ENCODE data around the gene TPBGL. TPM values are rescaled to one million over a fixed set of nuclear protein-coding genes. Genes with fewer than 3 reads are reported as not detected.

Gene TPBGL
- total RNA-seq, 1 donor from 2014 or later = not detected

- intact Hi-C loops (cut with DNase I) = no loop called here
- peaks cover 5% of the 10 kb centered on the region for H3K27me3 ChIP-seq
- H3K4me1 ChIP-seq = peaks cover 2 to 4% of the 10 kb centered on the region in 2 donors
- H3K9me3 ChIP-seq = no peaks in the 10 kb centered on the region
- H3K4me3 ChIP-seq = no peak overlapping the region
- no peak overlapping the region for H3K27ac ChIP-seq
- peak in 1 of 2 donors; percentile 50 for DNase-seq (ENCODE audit: low spot score in 2 of 2)
- H3K36me3 ChIP-seq = no peaks in the 10 kb centered on the region
- TF ChIP-seq, protein P1, sequence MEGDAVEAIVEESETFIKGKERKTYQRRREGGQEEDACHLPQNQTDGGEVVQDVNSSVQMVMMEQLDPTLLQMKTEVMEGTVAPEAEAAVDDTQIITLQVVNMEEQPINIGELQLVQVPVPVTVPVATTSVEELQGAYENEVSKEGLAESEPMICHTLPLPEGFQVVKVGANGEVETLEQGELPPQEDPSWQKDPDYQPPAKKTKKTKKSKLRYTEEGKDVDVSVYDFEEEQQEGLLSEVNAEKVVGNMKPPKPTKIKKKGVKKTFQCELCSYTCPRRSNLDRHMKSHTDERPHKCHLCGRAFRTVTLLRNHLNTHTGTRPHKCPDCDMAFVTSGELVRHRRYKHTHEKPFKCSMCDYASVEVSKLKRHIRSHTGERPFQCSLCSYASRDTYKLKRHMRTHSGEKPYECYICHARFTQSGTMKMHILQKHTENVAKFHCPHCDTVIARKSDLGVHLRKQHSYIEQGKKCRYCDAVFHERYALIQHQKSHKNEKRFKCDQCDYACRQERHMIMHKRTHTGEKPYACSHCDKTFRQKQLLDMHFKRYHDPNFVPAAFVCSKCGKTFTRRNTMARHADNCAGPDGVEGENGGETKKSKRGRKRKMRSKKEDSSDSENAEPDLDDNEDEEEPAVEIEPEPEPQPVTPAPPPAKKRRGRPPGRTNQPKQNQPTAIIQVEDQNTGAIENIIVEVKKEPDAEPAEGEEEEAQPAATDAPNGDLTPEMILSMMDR (IDR thresholded peaks at IDR 0.05) = no peak
These were observed 3.7 kb downstream of the TPBGL start for GRCh38 chr11:75244052-75244814.

- Histone ChIP-seq H3K4me1 (peaks cover 2 to 4% of the 10 kb centered on the region in 2 donors), H3K27me3 (peaks cover 5% of the 10 kb centered on the region), H3K27ac (no peak overlapping the region), H3K4me3 (no peak overlapping the region), H3K36me3 (no peaks in the 10 kb centered on the region), H3K9me3 (no peaks in the 10 kb centered on the region)
- TF ChIP-seq, protein P1 (IDR thresholded peaks at IDR 0.05) = no peak
- intact Hi-C loops (cut with DNase I) = no loop called here
- peak in 1 of 2 donors; percentile 35 for DNase-seq (ENCODE audit: low spot score in 2 of 2)
These were observed 4.9 kb downstream of the TPBGL start for GRCh38 chr11:75245356-75246005.

DNA sequence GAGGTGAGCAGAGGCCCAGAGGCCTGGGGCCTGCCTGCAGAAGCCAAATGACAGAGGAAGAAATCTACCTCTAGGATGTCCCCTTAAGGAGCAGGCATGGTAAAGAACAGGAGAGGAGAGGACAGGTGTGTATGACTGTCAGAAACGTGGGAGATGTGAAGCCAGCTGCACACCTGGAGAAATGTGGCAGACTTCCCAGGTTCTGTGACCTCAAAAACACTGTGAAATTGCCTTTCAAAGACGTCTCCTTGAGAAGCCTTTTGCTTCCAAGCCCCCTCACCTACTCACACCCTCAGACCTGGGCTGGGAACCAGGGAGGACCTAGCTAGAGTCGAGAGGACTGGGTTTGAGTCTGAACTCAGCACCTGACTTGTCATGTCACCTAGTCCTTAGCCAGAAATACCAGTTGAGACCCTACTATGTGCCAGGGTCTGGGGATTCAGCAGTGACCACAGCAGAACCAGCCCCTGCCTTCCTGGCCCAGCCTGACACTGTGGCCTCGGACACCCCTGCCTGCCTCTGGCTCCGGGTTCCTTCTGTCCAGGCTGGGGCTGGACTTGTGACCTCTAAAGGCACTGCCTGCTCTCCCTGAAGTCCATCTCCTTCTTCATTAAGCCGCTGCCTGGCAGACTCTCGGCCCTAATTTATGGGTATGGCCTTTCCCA is 5.6 kb downstream of the TPBGL start:
- Histone ChIP-seq H3K4me3 (no peak overlapping the region), H3K27me3 (peaks cover 5% of the 10 kb centered on the region), H3K36me3 (no peaks in the 10 kb centered on the region), H3K27ac (no peak overlapping the region), H3K4me1 (no peaks in the 10 kb centered on the region), H3K9me3 (no peaks in the 10 kb centered on the region)
- no peak for DNase-seq (ENCODE audit: low spot score in 2 of 2)
- TF ChIP-seq, protein P1 (IDR thresholded peaks at IDR 0.05) = no peak
- intact Hi-C loops (cut with DNase I) = no loop called here

DNA sequence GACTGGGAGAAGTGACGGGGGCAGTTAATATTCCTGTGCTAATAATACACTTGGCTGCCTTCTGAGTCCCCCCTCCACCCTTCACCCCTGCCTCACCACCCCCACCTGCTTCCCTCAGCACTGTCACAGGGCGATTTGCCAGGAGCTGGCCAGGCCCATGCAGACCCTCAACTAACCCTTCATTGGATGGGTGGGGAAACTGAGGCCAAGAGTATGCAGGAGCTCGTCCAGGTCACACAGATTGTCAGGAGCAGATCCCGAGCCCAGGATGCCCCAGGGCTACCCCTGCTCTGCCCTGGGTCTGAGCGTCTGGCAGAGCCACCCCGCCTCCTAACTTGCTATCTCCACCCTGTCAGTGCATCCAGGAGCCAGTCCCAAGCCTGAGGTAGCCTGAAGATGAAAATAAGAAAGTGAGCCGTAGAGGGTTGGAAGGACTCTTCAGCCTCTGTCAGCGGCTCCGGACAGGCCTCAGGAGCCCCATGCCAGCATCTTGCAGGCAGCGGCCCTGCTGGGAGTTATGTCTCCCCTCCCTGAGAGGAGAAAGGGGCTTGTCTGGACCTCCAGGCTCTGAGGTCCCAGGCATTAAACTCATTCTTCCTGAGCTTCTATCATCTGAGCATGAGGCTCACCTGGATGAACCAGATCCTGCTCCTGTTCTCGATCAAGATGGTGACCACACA is 6.2 kb downstream of the TPBGL start:
- Histone ChIP-seq H3K4me3 (no peak overlapping the region), H3K27ac (no peak overlapping the region), H3K27me3 (peaks cover 5% of the 10 kb centered on the region), H3K4me1 (no peaks in the 10 kb centered on the region), H3K36me3 (no peaks in the 10 kb centered on the region), H3K9me3 (no peaks in the 10 kb centered on the region)
- no peak for DNase-seq (ENCODE audit: low spot score in 2 of 2)
- intact Hi-C loops (cut with DNase I) = no loop called here
- TF ChIP-seq, protein P1 (IDR thresholded peaks at IDR 0.05) = no peak

GRCh38 chr11:75248924-75249256 is 8.3 kb downstream of the TPBGL start:
- no peak overlapping the region for H3K4me3 ChIP-seq
- intact Hi-C loops (cut with DNase I) = loop anchor here (1.0 kb wide), 4 partner anchors 105 to 320 kb away; no protein-coding TSS in a partner anchor
- H3K9me3 ChIP-seq = peaks cover 0 to 6% of the 10 kb centered on the region in 2 donors
- H3K27ac ChIP-seq = no peak overlapping the region
- DNase-seq (ENCODE audit: low spot score in 2 of 2) = no peak
- no peaks in the 10 kb centered on the region for H3K4me1 ChIP-seq
- no peaks in the 10 kb centered on the region for H3K27me3 ChIP-seq
- TF ChIP-seq, protein P1 (IDR thresholded peaks at IDR 0.05) = no peak
- H3K36me3 ChIP-seq = no peaks in the 10 kb centered on the region
